Heart left ventricle (tissue), 16 donors: ENCODE data around the gene ACD. TPM values are rescaled to one million over a fixed set of nuclear protein-coding genes. Genes with fewer than 3 reads are reported as not detected.

Experiments
- ATAC-seq, 4 donors: fragments of 200-7000 bp; cut with Tn5 transposase; one replicate each; pipeline ENCODE4 v1.9.1; 2020 to 2022; ENCODE audit warnings: moderate library complexity in 4 of 4, mild to moderate bottlenecking in 3 of 4, moderate number of reproducible peaks in 1 of 4
- DNase-seq, 5 donors: peaks; one replicate each; pipeline ENCODE4 v3.0.0-alpha.2; 2020
- H3K27ac ChIP-seq, 12 donors: fragments of 200-600 bp; sonication (generic) in 4 of 12; one replicate each; pipeline versions ENCODE4 v1.5.0 to v1.8.0; 2016 to 2022; ENCODE audit warnings: mild to moderate bottlenecking in 2 of 12
- H3K27me3 ChIP-seq, 9 donors: fragments of 200-600 bp; sonication (generic) in 2 of 9; one replicate each; pipeline versions ENCODE4 v1.5.1 to v1.8.0; 2016 to 2022; ENCODE audit warnings: mild to moderate bottlenecking in 3 of 9
- H3K36me3 ChIP-seq, 9 donors: fragments of 200-600 bp; sonication (generic) in 2 of 9; one replicate each; pipeline versions ENCODE4 v1.5.0 to v1.8.0; 2018 to 2022; ENCODE audit warnings: mild to moderate bottlenecking in 2 of 9
- H3K4me1 ChIP-seq, 12 donors: fragments of 200-600 bp; sonication (generic) in 4 of 12; one replicate each; pipeline versions ENCODE4 v1.5.0 to v1.8.0; 2016 to 2022; ENCODE audit warnings: mild to moderate bottlenecking in 3 of 12
- H3K4me3 ChIP-seq, 12 donors: fragments of 200-600 bp; sonication (generic) in 4 of 12; one replicate each; pipeline versions ENCODE4 v1.5.0 to v1.8.0; 2017 to 2022; ENCODE audit warnings: mild to moderate bottlenecking in 9 of 12, moderate library complexity in 4 of 12
- H3K9me3 ChIP-seq, 12 donors: fragments of 200-600 bp; sonication (generic) in 4 of 12; one replicate each; pipeline versions ENCODE4 v1.5.0 to v1.8.0; 2016 to 2022; ENCODE audit warnings: mild to moderate bottlenecking in 1 of 12
- CTCF ChIP-seq, 12 donors: fragments of 200-600 bp; sonication (generic) in 4 of 12; IDR thresholded peaks; one replicate each; pipeline versions ENCODE4 v1.5.0 to v1.8.0; 2018 to 2022; ENCODE audit warnings: antibody characterized with exemption in 12 of 12, mild to moderate bottlenecking in 5 of 12
- POLR2A ChIP-seq, 2 donors: fragments of 450-650 bp; IDR thresholded peaks; one replicate each; pipeline ENCODE4 v1.6.1; 2017; ENCODE audit warnings: antibody characterized with exemption in 2 of 2, mild to moderate bottlenecking in 2 of 2, moderate library complexity in 2 of 2
- WGBS, 4 donors: extraction: QIAGEN DNeasy Blood & Tissue Kit in 2 of 4; methylation state at CpG; one replicate each; pipeline versions ENCODE4 v1.1.5 to v1.1.7; 2013 to 2018; 5-methylcytosine and 5-hydroxymethylcytosine counted together
- intact Hi-C, 10 donors: fragments of 100-400 bp; cut with DNase I; formaldehyde crosslinking; loops; one replicate each; pipeline versions ENCODE4 v1.11.1 to v1.14.2; 2022
- polyA plus RNA-seq, 2 donors: library from polyadenylated mRNA; stranded (reverse); fragments of 200-250 nt; gene quantifications; one replicate each; pipeline ENCODE4 v1.2.3, GENCODE V29; 2013
- total RNA-seq, 9 donors: library from RNA; depleted of rRNA in 2 of 9; stranded (reverse); fragments of >200 nt in 2 of 9; fragmentation: NEBNext Ultra II Directional in 3 of 9; extraction: Animal tissue kit (Norgen Biotek cat#: 25700) in 3 of 9; gene quantifications; one replicate each; pipeline versions ENCODE4 v1.1.0 to v1.2.4, GENCODE V29; 2016 to 2023
- donor health status: ischemic (EF 13 %, LVEDD 7.1; RV severe dilation, severe dysfunction).
- donor health status: healthy with polysubstance abuse.
- donor health status: DM: no; HTN: yes; CAD: no.
- donor health status: DM: no; HTN: no; CAD: no.
- donor health status: ischemic (EF 25% LVEDD 6.9; RV normal size, moderate dysfunction).
- donor health status: ischemic (EF 25% LVEDD 5.7; RV mildly dilated, moderate dysfunction).
- donor health status: healthy.
- donor health status: DM: yes; HTN: yes; CAD: no.
- donor health status: ischemic (EF 35%, LVEDD 5.7; RV mildly dilated, moderate dysfunction).
- donor health status: nonischemic (EF 11% LVEDD 7.7; RV severe dilation, severe dysfunction).
- donor health status: DM: yes; HTN: yes; CAD: no.
- donor health status: PGD.
- donor health status: ischemic (EF 29% LVEDD 5.4; RV normal size, mild dysfunction).
- donor health status: nonischemic (EF 23%, LVEDD 6.1; RV moderate dilation, normal function).

Gene ACD
- total and polyA plus RNA-seq, 11 donors, result 6.2 to 19.9 (median 9.5) TPM

GRCh38 chr16:67674851-67675578 is 15.0 kb upstream of the ACD start:
- TF ChIP-seq POLR2A (IDR thresholded peaks at IDR 0.05), result no peak
- TF ChIP-seq CTCF (IDR thresholded peaks at IDR 0.05), result no peak
- ATAC-seq, result no peak

GRCh38 chr16:67673712-67674580 is 13.9 kb upstream of the ACD start:
- H3K27me3 ChIP-seq, result no peaks in the 10 kb centered on the region
- H3K36me3 ChIP-seq, result peaks cover 0 to 7% (median 0%) of the 10 kb centered on the region in 9 donors
- H3K9me3 ChIP-seq, result no peaks in the 10 kb centered on the region
- H3K27ac ChIP-seq, result peak overlapping the region; percentile 47 to 91 (median 76)
- intact Hi-C loops, result loop anchor here in 9 of 10 donors (1.0 to 10.0 kb wide), 15 partner anchors 43 to 391 kb away; partner anchors contain the start of genes RANBP10 (in 7 of the 9), TSNAXIP1 (in 7 of the 9), GFOD2 (in 5 of the 9) and DDX28 (in 1 of the 9)
- peak overlapping the region in 1 of 12 donors; percentile 12 for H3K4me3 ChIP-seq
- no peak for TF ChIP-seq CTCF (IDR thresholded peaks at IDR 0.05)
- TF ChIP-seq POLR2A (IDR thresholded peaks at IDR 0.05), result no peak
- WGBS, 4 donors, result 43 to 53% (median 48%) methylated on average over 20 to 21 of the region's 21 CpGs
- ATAC-seq, result peak; percentile 51 to 84 (median 60)
- H3K4me1 ChIP-seq, result peaks cover 8 to 40% (median 23%) of the 10 kb centered on the region in 12 donors
- peak; percentile 79 to 87 (median 82) for DNase-seq

More at GRCh38 chr16:67674851-67675578, 15.0 kb upstream of the ACD start:
- DNase-seq, result peak in 1 of 5 donors; percentile 25
- Histone ChIP-seq H3K36me3 (peaks cover 0 to 10% (median 2%) of the 10 kb centered on the region in 9 donors), H3K9me3 (no peaks in the 10 kb centered on the region), H3K27ac (peak overlapping the region in 11 of 12 donors; percentile 56 to 91 (median 77)), H3K4me1 (peaks cover 8 to 40% (median 23%) of the 10 kb centered on the region in 12 donors), H3K27me3 (no peaks in the 10 kb centered on the region), H3K4me3 (no peak overlapping the region)
- intact Hi-C loops, result loop anchor here in 9 of 10 donors (5.0 to 10.0 kb wide), 13 partner anchors 42 to 390 kb away; partner anchors contain the start of genes GFOD2 (in 4 of the 9), RANBP10 (in 4 of the 9), TSNAXIP1 (in 4 of the 9) and DDX28 (in 1 of the 9)
- 93 to 96% (median 96%) methylated on average over 16 to 28 of the region's 28 CpGs for WGBS, 4 donors

DNA sequence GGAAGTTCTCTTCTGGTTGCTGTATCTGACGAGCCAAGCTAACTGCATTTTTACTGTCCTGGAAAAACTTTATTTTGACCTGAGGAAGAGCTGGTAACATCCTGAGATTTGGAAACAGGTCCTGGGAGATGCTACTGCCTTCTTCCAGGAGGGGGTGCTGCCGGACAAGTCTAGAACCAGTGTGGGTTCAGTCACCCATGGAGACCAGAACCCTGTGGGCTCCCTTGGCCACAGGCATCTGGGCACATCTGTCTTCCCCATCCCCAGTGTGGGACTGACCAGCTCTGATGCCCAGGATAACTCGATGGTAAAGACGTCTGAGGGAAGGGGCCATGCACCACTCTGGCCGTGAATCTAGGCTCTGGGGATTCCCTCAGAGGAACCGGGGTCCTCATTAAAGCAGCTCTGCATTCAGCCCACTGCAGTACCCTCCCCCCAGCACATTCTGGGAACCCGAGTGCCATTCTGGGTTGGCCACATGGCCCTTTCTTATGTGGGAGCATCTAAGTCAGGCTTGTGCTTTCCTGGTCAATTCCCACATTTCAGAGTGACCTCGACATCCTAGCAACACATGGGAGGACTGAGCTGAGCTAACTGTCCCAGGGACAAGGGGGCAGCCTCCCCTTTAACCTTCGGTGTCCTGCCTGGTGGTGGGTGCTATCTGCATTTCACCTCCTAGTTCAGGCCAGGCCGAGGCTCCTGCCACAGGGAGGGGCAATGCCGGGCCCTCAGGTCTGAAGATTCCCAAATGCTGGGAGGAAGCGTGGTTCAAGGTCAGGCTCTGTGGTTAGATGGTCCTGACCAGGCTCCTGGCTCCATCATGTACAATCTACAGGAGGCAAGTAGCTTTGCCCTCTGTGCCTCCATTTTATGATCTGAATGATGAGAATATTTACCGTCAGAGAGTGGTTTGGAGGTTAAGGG is 12.9 kb upstream of the ACD start:
- 47 to 60% (median 52%) methylated on average over 10 to 13 of the region's 13 CpGs for WGBS, 4 donors
- Histone ChIP-seq H3K36me3 (peaks cover 0 to 7% (median 0%) of the 10 kb centered on the region in 9 donors), H3K27me3 (no peaks in the 10 kb centered on the region), H3K9me3 (no peaks in the 10 kb centered on the region), H3K4me1 (peaks cover 8 to 45% (median 26%) of the 10 kb centered on the region in 12 donors), H3K27ac (peak overlapping the region; percentile 47 to 91 (median 76)), H3K4me3 (peak overlapping the region in 1 of 12 donors; percentile 12)
- intact Hi-C loops, result loop anchor here in 9 of 10 donors (1.0 to 10.0 kb wide), 15 partner anchors 44 to 392 kb away; partner anchors contain the start of genes RANBP10 (in 7 of the 9), TSNAXIP1 (in 7 of the 9), GFOD2 (in 5 of the 9) and DDX28 (in 1 of the 9)
- no peak for TF ChIP-seq POLR2A (IDR thresholded peaks at IDR 0.05)
- TF ChIP-seq CTCF (IDR thresholded peaks at IDR 0.05), result peak; percentile 65 to 83 (median 76)
- ATAC-seq (peak; percentile 36 to 69 (median 53)), DNase-seq (peak in 4 of 5 donors; percentile 62 to 75 (median 75))
